Kasumi-1 (cell line): Measurements from ENCODE around the gene SPOPL.
"Not testable (repeated sequence)": the region's sequence is repeated elsewhere in the genome, so short reads cannot be mapped to it uniquely, and the experiment has no call there.

Experiments used
- DNase-seq, 2 experiments: peaks; one replicate each; lab custom pipeline; 2025; lab: John Stamatoyannopoulos, UW

Gene SPOPL

GRCh38 chr2:138523673-138524042 is 22.1 kb downstream of the SPOPL start:
- DNase-seq, result peak; percentile 76 to 77

GRCh38 chr2:138524353-138524752 is 22.8 kb downstream of the SPOPL start:
- not testable (repeated sequence) for DNase-seq

GRCh38 chr2:138531913-138532312 is 30.3 kb downstream of the SPOPL start:
- no peak for DNase-seq

GRCh38 chr2:138534791-138535190 is 33.2 kb downstream of the SPOPL start:
- DNase-seq, result no peak

- no peak for DNase-seq
These were observed 34.7 kb downstream of the SPOPL start for GRCh38 chr2:138536302-138536701.

GRCh38 chr2:138536740-138537139 is 35.2 kb downstream of the SPOPL start:
- no peak for DNase-seq

GRCh38 chr2:138537170-138537915 is 35.8 kb downstream of the SPOPL start:
- no peak for DNase-seq

- DNase-seq, result not testable (repeated sequence)
These were observed 42.6 kb downstream of the SPOPL start for GRCh38 chr2:138544206-138544605.

GRCh38 chr2:138548796-138549195 is 47.2 kb downstream of the SPOPL start:
- DNase-seq, result no peak

GRCh38 chr2:138550172-138550571 is 48.6 kb downstream of the SPOPL start:
- DNase-seq, result no peak

GRCh38 chr2:138550670-138551287 is 49.2 kb downstream of the SPOPL start:
- no peak for DNase-seq

GRCh38 chr2:138554123-138554522 is 52.6 kb downstream of the SPOPL start:
- no peak for DNase-seq

- no peak for DNase-seq
These were observed 58.1 kb downstream of the SPOPL start for GRCh38 chr2:138559641-138560040.

GRCh38 chr2:138564586-138565229 is 63.1 kb downstream of the SPOPL start:
- DNase-seq, result no peak

- DNase-seq, result no peak
These were observed 63.6 kb downstream of the SPOPL start for GRCh38 chr2:138565230-138565598.

- no peak for DNase-seq
These were observed 70.7 kb downstream of the SPOPL start for GRCh38 chr2:138572318-138572717.

GRCh38 chr2:138577066-138577465 is 75.5 kb downstream of the SPOPL start:
- no peak for DNase-seq

- DNase-seq, result no peak
These were observed 78.0 kb downstream of the SPOPL start for GRCh38 chr2:138579556-138579955.

GRCh38 chr2:138581909-138582308 is 80.3 kb downstream of the SPOPL start:
- DNase-seq, result no peak

- no peak for DNase-seq
These were observed 88.1 kb downstream of the SPOPL start for GRCh38 chr2:138589663-138590062.

- no peak for DNase-seq
These were observed 94.8 kb downstream of the SPOPL start for GRCh38 chr2:138596403-138596802.

GRCh38 chr2:138600732-138601457 is 99.3 kb downstream of the SPOPL start:
- DNase-seq, result no peak
